AG09319 (cell line): ENCODE results near the gene CREB3L4.
"Not testable (repeated sequence)": the region's sequence is repeated elsewhere in the genome, so short reads cannot be mapped to it uniquely, and the experiment has no call there.

Source experiments
- DNase-seq: peaks from one replicate; pipeline ENCODE4 v3.0.0-alpha.2; 2010; ENCODE audit warnings: low read depth; ENCODE audit errors: extremely low read depth
- CTCF ChIP-seq: IDR thresholded peaks from 2 replicates; pipeline ENCODE4 v1.5.1; 2011; ENCODE audit warnings: low read depth, mild to moderate bottlenecking, inconsistent platforms, low read length, moderate library complexity

CREB3L4 gene

GRCh38 chr1:153991806-153992205 lies 24.1 kb downstream of the CREB3L4 start:
- DNase-seq, result no peak

GRCh38 chr1:153995202-153995601 lies 27.5 kb downstream of the CREB3L4 start:
- no peak for TF ChIP-seq CTCF
- no peak for DNase-seq

More at GRCh38 chr1:153991806-153992205, 24.1 kb downstream of the CREB3L4 start:
- no peak for TF ChIP-seq CTCF

GRCh38 chr1:153995640-153996039 lies 27.9 kb downstream of the CREB3L4 start:
- no peak for TF ChIP-seq CTCF
- DNase-seq, result no peak

- not testable (repeated sequence) for DNase-seq
These were observed 29.2 kb downstream of the CREB3L4 start for GRCh38 chr1:153996882-153997281.

- TF ChIP-seq CTCF, result no peak
- no peak for DNase-seq
These were observed 32.7 kb downstream of the CREB3L4 start for GRCh38 chr1:154000420-154000819.

- TF ChIP-seq CTCF, result no peak
- DNase-seq, result no peak
These were observed 38.4 kb downstream of the CREB3L4 start for GRCh38 chr1:154006136-154006535.

- DNase-seq, result no peak
- TF ChIP-seq CTCF, result no peak
These were observed 44.4 kb downstream of the CREB3L4 start for GRCh38 chr1:154012129-154012528.

GRCh38 chr1:154012543-154012942 lies 44.8 kb downstream of the CREB3L4 start:
- DNase-seq, result not testable (repeated sequence)
